22Rv1 (cell line): Measurements from ENCODE around the gene PANX2.

ENCODE experiments used
- H3K27ac ChIP-seq: fragments of 450-650 bp; 2 replicates; pipeline ENCODE4 v1.5.1; 2017
- CTCF ChIP-seq: fragments of 450-650 bp; IDR thresholded peaks from 2 replicates; pipeline ENCODE4 v1.5.1; 2017; ENCODE audit warnings: mild to moderate bottlenecking
- ZFX ChIP-seq: fragments of 450-650 bp; IDR thresholded peaks from 2 replicates; pipeline ENCODE4 v1.6.1; 2017; ENCODE audit warnings: antibody characterized with exemption, borderline replicate concordance

The PANX2 gene

GRCh38 chr22:50174382-50175190 lies 4.1 kb downstream of the PANX2 start:
- TF ChIP-seq CTCF (no peak), ZFX (no peak)
- no peak overlapping the region for H3K27ac ChIP-seq

GRCh38 chr22:50175191-50175461 lies 4.6 kb downstream of the PANX2 start:
- TF ChIP-seq ZFX: no peak
- no peak overlapping the region for H3K27ac ChIP-seq

- TF ChIP-seq CTCF (no peak), ZFX (no peak)
- no peak overlapping the region for H3K27ac ChIP-seq
Measured at GRCh38 chr22:50175921-50176849, 5.7 kb downstream of the PANX2 start.

- H3K27ac ChIP-seq: no peak overlapping the region
- no peak for TF ChIP-seq ZFX
- no peak for TF ChIP-seq CTCF
Measured at GRCh38 chr22:50176850-50177536, 6.5 kb downstream of the PANX2 start.

- H3K27ac ChIP-seq: no peak overlapping the region
- no peak for TF ChIP-seq ZFX
- no peak for TF ChIP-seq CTCF
Measured at GRCh38 chr22:50177537-50178470, 7.3 kb downstream of the PANX2 start.

- H3K27ac ChIP-seq: no peak overlapping the region
- TF ChIP-seq ZFX: no peak
- TF ChIP-seq CTCF: no peak
Measured at GRCh38 chr22:50178471-50178864, 7.9 kb downstream of the PANX2 start.
